ENCODE data around the gene RECQL.

Gene RECQL

GRCh38 chr12:21528953-21529352, 27.5 kb upstream of the RECQL start:
- Histone ChIP-seq H3K4me3 (ENCODE audit: low read depth, low read length) (no peak overlapping the region), H2AFZ (ENCODE audit: low read length, unreplicated experiment) (no peak overlapping the region), H3K27ac (ENCODE audit: low read depth, low read length) (no peak overlapping the region), H3K36me3 (ENCODE audit: insufficient read depth, low read length) (no peaks in the 10 kb centered on the region), H3K4me1 (ENCODE audit: control insufficient read depth, insufficient read depth, low read length, unreplicated experiment) (peaks cover 21% of the 10 kb centered on the region), H3K79me2 (ENCODE audit: control insufficient read depth, insufficient read depth, low read length, unreplicated experiment) (no peaks in the 10 kb centered on the region), H3K27me3 (ENCODE audit: insufficient read depth, low read length) (no peaks in the 10 kb centered on the region)

- Histone ChIP-seq H3K27me3 (ENCODE audit: insufficient read depth, low read length) (no peaks in the 10 kb centered on the region), H3K27ac (ENCODE audit: low read depth, low read length) (no peak overlapping the region), H3K36me3 (ENCODE audit: insufficient read depth, low read length) (no peaks in the 10 kb centered on the region), H3K79me2 (ENCODE audit: control insufficient read depth, insufficient read depth, low read length, unreplicated experiment) (no peaks in the 10 kb centered on the region), H3K4me3 (ENCODE audit: low read depth, low read length) (peak overlapping the region; percentile 91), H3K4me1 (ENCODE audit: control insufficient read depth, insufficient read depth, low read length, unreplicated experiment) (peaks cover 21% of the 10 kb centered on the region), H2AFZ (ENCODE audit: low read length, unreplicated experiment) (peak overlapping the region; percentile 75)
Measured at GRCh38 chr12:21527451-21528180, 26.2 kb upstream of the RECQL start.

GRCh38 chr12:21526721-21527345, 25.4 kb upstream of the RECQL start:
- peaks cover 21% of the 10 kb centered on the region for H3K4me1 ChIP-seq (ENCODE audit: control insufficient read depth, insufficient read depth, low read length, unreplicated experiment)
- no peak overlapping the region for H3K27ac ChIP-seq (ENCODE audit: low read depth, low read length)
- no peaks in the 10 kb centered on the region for H3K79me2 ChIP-seq (ENCODE audit: control insufficient read depth, insufficient read depth, low read length, unreplicated experiment)
- H2AFZ ChIP-seq (ENCODE audit: low read length, unreplicated experiment) = peak overlapping the region; percentile 64
- no peaks in the 10 kb centered on the region for H3K36me3 ChIP-seq (ENCODE audit: insufficient read depth, low read length)
- H3K27me3 ChIP-seq (ENCODE audit: insufficient read depth, low read length) = no peaks in the 10 kb centered on the region
- H3K4me3 ChIP-seq (ENCODE audit: low read depth, low read length) = peak overlapping the region; percentile 91

GRCh38 chr12:21526053-21526452, 24.6 kb upstream of the RECQL start, which contains the start of gene SPX:
Gene SPX, plus strand, starts transcription at chr12:21526296. Its CDS starts 177 bp downstream, at chr12:21526473.
- H3K4me3 ChIP-seq (ENCODE audit: low read depth, low read length) = peak within 1 kb of the TSS; percentile 91
- H3K4me1 ChIP-seq (ENCODE audit: control insufficient read depth, insufficient read depth, low read length, unreplicated experiment) = peaks cover 21% of the 10 kb centered on the region
- H3K79me2 ChIP-seq (ENCODE audit: control insufficient read depth, insufficient read depth, low read length, unreplicated experiment) = no peaks in the 10 kb centered on the region
- no peaks in the 10 kb centered on the region for H3K36me3 ChIP-seq (ENCODE audit: insufficient read depth, low read length)
- peak within 1 kb of the TSS; percentile 64 for H2AFZ ChIP-seq (ENCODE audit: low read length, unreplicated experiment)
- no peaks in the 10 kb centered on the region for H3K27me3 ChIP-seq (ENCODE audit: insufficient read depth, low read length)
- H3K27ac ChIP-seq (ENCODE audit: low read depth, low read length) = no peak within 1 kb of the TSS

- Histone ChIP-seq H3K27ac (ENCODE audit: low read depth, low read length) (no peak overlapping the region), H3K4me1 (ENCODE audit: control insufficient read depth, insufficient read depth, low read length, unreplicated experiment) (peaks cover 19% of the 10 kb centered on the region), H3K79me2 (ENCODE audit: control insufficient read depth, insufficient read depth, low read length, unreplicated experiment) (no peaks in the 10 kb centered on the region), H2AFZ (ENCODE audit: low read length, unreplicated experiment) (no peak overlapping the region), H3K36me3 (ENCODE audit: insufficient read depth, low read length) (no peaks in the 10 kb centered on the region), H3K4me3 (ENCODE audit: low read depth, low read length) (no peak overlapping the region), H3K27me3 (ENCODE audit: insufficient read depth, low read length) (no peaks in the 10 kb centered on the region)
Measured at GRCh38 chr12:21523148-21523547, 21.7 kb upstream of the RECQL start.

GRCh38 chr12:21521541-21521940, 20.1 kb upstream of the RECQL start:
- Histone ChIP-seq H3K27ac (ENCODE audit: low read depth, low read length) (no peak overlapping the region), H3K4me1 (ENCODE audit: control insufficient read depth, insufficient read depth, low read length, unreplicated experiment) (peaks cover 11% of the 10 kb centered on the region), H3K79me2 (ENCODE audit: control insufficient read depth, insufficient read depth, low read length, unreplicated experiment) (no peaks in the 10 kb centered on the region), H3K36me3 (ENCODE audit: insufficient read depth, low read length) (peaks cover 3% of the 10 kb centered on the region; the same call in 1 of the 2 replicates), H2AFZ (ENCODE audit: low read length, unreplicated experiment) (no peak overlapping the region), H3K27me3 (ENCODE audit: insufficient read depth, low read length) (no peaks in the 10 kb centered on the region), H3K4me3 (ENCODE audit: low read depth, low read length) (no peak overlapping the region)

GRCh38 chr12:21518451-21518850, 17.0 kb upstream of the RECQL start:
- Histone ChIP-seq H3K27ac (ENCODE audit: low read depth, low read length) (no peak overlapping the region), H3K36me3 (ENCODE audit: insufficient read depth, low read length) (peaks cover 17% of the 10 kb centered on the region), H2AFZ (ENCODE audit: low read length, unreplicated experiment) (no peak overlapping the region), H3K27me3 (ENCODE audit: insufficient read depth, low read length) (no peaks in the 10 kb centered on the region), H3K79me2 (ENCODE audit: control insufficient read depth, insufficient read depth, low read length, unreplicated experiment) (no peaks in the 10 kb centered on the region), H3K4me1 (ENCODE audit: control insufficient read depth, insufficient read depth, low read length, unreplicated experiment) (no peaks in the 10 kb centered on the region), H3K4me3 (ENCODE audit: low read depth, low read length) (no peak overlapping the region)

- H3K27ac ChIP-seq (ENCODE audit: low read depth, low read length) = no peak overlapping the region
- H2AFZ ChIP-seq (ENCODE audit: low read length, unreplicated experiment) = no peak overlapping the region
- H3K4me3 ChIP-seq (ENCODE audit: low read depth, low read length) = no peak overlapping the region
- no peaks in the 10 kb centered on the region for H3K27me3 ChIP-seq (ENCODE audit: insufficient read depth, low read length)
- H3K36me3 ChIP-seq (ENCODE audit: insufficient read depth, low read length) = peaks cover 17% of the 10 kb centered on the region
- no peaks in the 10 kb centered on the region for H3K79me2 ChIP-seq (ENCODE audit: control insufficient read depth, insufficient read depth, low read length, unreplicated experiment)
- H3K4me1 ChIP-seq (ENCODE audit: control insufficient read depth, insufficient read depth, low read length, unreplicated experiment) = no peaks in the 10 kb centered on the region
Measured at GRCh38 chr12:21516281-21516680, 14.8 kb upstream of the RECQL start.

- Histone ChIP-seq H3K27ac (ENCODE audit: low read depth, low read length) (no peak overlapping the region), H3K4me1 (ENCODE audit: control insufficient read depth, insufficient read depth, low read length, unreplicated experiment) (peaks cover 12% of the 10 kb centered on the region), H3K27me3 (ENCODE audit: insufficient read depth, low read length) (no peaks in the 10 kb centered on the region), H2AFZ (ENCODE audit: low read length, unreplicated experiment) (no peak overlapping the region), H3K4me3 (ENCODE audit: low read depth, low read length) (no peak overlapping the region), H3K36me3 (ENCODE audit: insufficient read depth, low read length) (peaks cover 24% of the 10 kb centered on the region), H3K79me2 (ENCODE audit: control insufficient read depth, insufficient read depth, low read length, unreplicated experiment) (peaks cover 43% of the 10 kb centered on the region)
Measured at GRCh38 chr12:21509768-21510167, 8.3 kb upstream of the RECQL start.

- no peaks in the 10 kb centered on the region for H3K27me3 ChIP-seq (ENCODE audit: insufficient read depth, low read length)
- H3K79me2 ChIP-seq (ENCODE audit: control insufficient read depth, insufficient read depth, low read length, unreplicated experiment) = peaks cover 62% of the 10 kb centered on the region
- no peak overlapping the region for H3K27ac ChIP-seq (ENCODE audit: low read depth, low read length)
- H3K36me3 ChIP-seq (ENCODE audit: insufficient read depth, low read length) = peaks cover 18% of the 10 kb centered on the region
- H3K4me1 ChIP-seq (ENCODE audit: control insufficient read depth, insufficient read depth, low read length, unreplicated experiment) = peaks cover 22% of the 10 kb centered on the region
- no peak overlapping the region for H2AFZ ChIP-seq (ENCODE audit: low read length, unreplicated experiment)
- no peak overlapping the region for H3K4me3 ChIP-seq (ENCODE audit: low read depth, low read length)
Measured at GRCh38 chr12:21507849-21508248, 6.4 kb upstream of the RECQL start.

GRCh38 chr12:21505888-21506287, 4.5 kb upstream of the RECQL start:
- Histone ChIP-seq H3K27me3 (ENCODE audit: insufficient read depth, low read length) (no peaks in the 10 kb centered on the region), H2AFZ (ENCODE audit: low read length, unreplicated experiment) (no peak overlapping the region), H3K27ac (ENCODE audit: low read depth, low read length) (no peak overlapping the region), H3K36me3 (ENCODE audit: insufficient read depth, low read length) (peaks cover 18% of the 10 kb centered on the region), H3K4me1 (ENCODE audit: control insufficient read depth, insufficient read depth, low read length, unreplicated experiment) (peaks cover 22% of the 10 kb centered on the region), H3K4me3 (ENCODE audit: low read depth, low read length) (no peak overlapping the region), H3K79me2 (ENCODE audit: control insufficient read depth, insufficient read depth, low read length, unreplicated experiment) (peaks cover 76% of the 10 kb centered on the region)
